ENCODE data around the gene WDR33.

The WDR33 gene

GRCh38 chr2:127672341-127673224 is 138.4 kb downstream of the WDR33 start:
- in situ Hi-C loops (cut with HindIII; ENCODE audit: low pct_unique_long_range_greater_than_20kb, low sequenced_read_pairs): no loop called here

GRCh38 chr2:127671557-127672302 is 139.2 kb downstream of the WDR33 start:
- in situ Hi-C loops (cut with HindIII; ENCODE audit: low pct_unique_long_range_greater_than_20kb, low sequenced_read_pairs): no loop called here
- no peak for DNase-seq (ENCODE audit: low read depth in 1 of 2, low spot score in 1 of 2)
- no peak for TF ChIP-seq JUND (IDR thresholded peaks at IDR 0.05; ENCODE audit: low read depth)

More at GRCh38 chr2:127672341-127673224, 138.4 kb downstream of the WDR33 start:
- no peak for DNase-seq (ENCODE audit: low read depth in 1 of 2, low spot score in 1 of 2)
- no peak for TF ChIP-seq JUND (IDR thresholded peaks at IDR 0.05; ENCODE audit: low read depth)

- no peak for DNase-seq (ENCODE audit: low read depth in 1 of 2, low spot score in 1 of 2)
Measured at GRCh38 chr2:127670957-127671290, 140.0 kb downstream of the WDR33 start.

GRCh38 chr2:127670055-127670956 is 140.7 kb downstream of the WDR33 start:
- DNase-seq (ENCODE audit: low read depth in 1 of 2, low spot score in 1 of 2): no peak
- no peak for TF ChIP-seq JUND (IDR thresholded peaks at IDR 0.05; ENCODE audit: low read depth)
- in situ Hi-C loops (cut with HindIII; ENCODE audit: low pct_unique_long_range_greater_than_20kb, low sequenced_read_pairs): no loop called here

More at GRCh38 chr2:127670957-127671290, 140.0 kb downstream of the WDR33 start:
- TF ChIP-seq JUND (IDR thresholded peaks at IDR 0.05; ENCODE audit: low read depth): no peak
- in situ Hi-C loops (cut with HindIII; ENCODE audit: low pct_unique_long_range_greater_than_20kb, low sequenced_read_pairs): no loop called here

GRCh38 chr2:127669056-127669455 is 141.9 kb downstream of the WDR33 start:
- no peak for DNase-seq (ENCODE audit: low read depth in 1 of 2, low spot score in 1 of 2)
- TF ChIP-seq JUND (IDR thresholded peaks at IDR 0.05; ENCODE audit: low read depth): no peak
- in situ Hi-C loops (cut with HindIII; ENCODE audit: low pct_unique_long_range_greater_than_20kb, low sequenced_read_pairs): no loop called here

- DNase-seq (ENCODE audit: low read depth in 1 of 2, low spot score in 1 of 2): no peak
- TF ChIP-seq JUND (IDR thresholded peaks at IDR 0.05; ENCODE audit: low read depth): no peak
- in situ Hi-C loops (cut with HindIII; ENCODE audit: low pct_unique_long_range_greater_than_20kb, low sequenced_read_pairs): no loop called here
Measured at GRCh38 chr2:127665267-127665893, 145.6 kb downstream of the WDR33 start.

GRCh38 chr2:127664895-127665225 is 146.1 kb downstream of the WDR33 start:
- DNase-seq (ENCODE audit: low read depth in 1 of 2, low spot score in 1 of 2): no peak
- no peak for TF ChIP-seq JUND (IDR thresholded peaks at IDR 0.05; ENCODE audit: low read depth)
- in situ Hi-C loops (cut with HindIII; ENCODE audit: low pct_unique_long_range_greater_than_20kb, low sequenced_read_pairs): no loop called here

- no peak for DNase-seq (ENCODE audit: low read depth in 1 of 2, low spot score in 1 of 2)
- TF ChIP-seq JUND (IDR thresholded peaks at IDR 0.05; ENCODE audit: low read depth): no peak
- in situ Hi-C loops (cut with HindIII; ENCODE audit: low pct_unique_long_range_greater_than_20kb, low sequenced_read_pairs): no loop called here
Measured at GRCh38 chr2:127664065-127664894, 146.7 kb downstream of the WDR33 start.

- no peak for TF ChIP-seq JUND (IDR thresholded peaks at IDR 0.05; ENCODE audit: low read depth)
- in situ Hi-C loops (cut with HindIII; ENCODE audit: low pct_unique_long_range_greater_than_20kb, low sequenced_read_pairs): no loop called here
- no peak for DNase-seq (ENCODE audit: low read depth in 1 of 2, low spot score in 1 of 2)
Measured at GRCh38 chr2:127663566-127664064, 147.4 kb downstream of the WDR33 start.

- in situ Hi-C loops (cut with HindIII; ENCODE audit: low pct_unique_long_range_greater_than_20kb, low sequenced_read_pairs): no loop called here
Measured at GRCh38 chr2:127662937-127663565, 147.9 kb downstream of the WDR33 start.

More at GRCh38 chr2:127662937-127663565, 147.9 kb downstream of the WDR33 start:
- no peak for TF ChIP-seq JUND (IDR thresholded peaks at IDR 0.05; ENCODE audit: low read depth)
- DNase-seq (ENCODE audit: low read depth in 1 of 2, low spot score in 1 of 2): no peak
